SK-N-MC (cell line): Measurements from ENCODE around the gene INCENP.

Experiments
- EZH2 ChIP-seq: fragments of 200-600 bp; sonication (generic); IDR thresholded peaks from one replicate; pipeline ENCODE4 v1.6.1; 2017; ENCODE audit warnings: antibody characterized with exemption
- POLR2AphosphoS5 ChIP-seq: IDR thresholded peaks from 2 replicates; pipeline ENCODE4 v1.6.1; 2012; ENCODE audit warnings: mild to moderate bottlenecking, low read depth, low read length, borderline replicate concordance

GRCh38 chr11:62103141-62103540 is 20.7 kb upstream of the INCENP start:
- TF ChIP-seq POLR2AphosphoS5 (no peak), EZH2 (no peak)
